Astrocyte (in vitro differentiated cells and primary cell): Measurements from ENCODE around the gene NECTIN1.

ENCODE experiments used
- CTCF ChIP-seq: IDR thresholded peaks from 2 replicates; pipeline ENCODE4 v1.5.1; 2011; ENCODE audit warnings: low read depth, mild to moderate bottlenecking, inconsistent platforms, low read length, moderate library complexity; ENCODE audit not compliant: insufficient read depth
- EZH2 ChIP-seq: IDR thresholded peaks from 2 replicates; pipeline ENCODE4 v1.6.1; 2012; ENCODE audit warnings: mild to moderate bottlenecking, low read length, inconsistent platforms; ENCODE audit not compliant: insufficient read depth

- no peak for TF ChIP-seq CTCF
- no peak for TF ChIP-seq EZH2
Measured at GRCh38 chr11:119711476-119711875, 17.5 kb downstream of the NECTIN1 start.
